ENCODE measurements around the gene CEP85.

CEP85 gene

DNA sequence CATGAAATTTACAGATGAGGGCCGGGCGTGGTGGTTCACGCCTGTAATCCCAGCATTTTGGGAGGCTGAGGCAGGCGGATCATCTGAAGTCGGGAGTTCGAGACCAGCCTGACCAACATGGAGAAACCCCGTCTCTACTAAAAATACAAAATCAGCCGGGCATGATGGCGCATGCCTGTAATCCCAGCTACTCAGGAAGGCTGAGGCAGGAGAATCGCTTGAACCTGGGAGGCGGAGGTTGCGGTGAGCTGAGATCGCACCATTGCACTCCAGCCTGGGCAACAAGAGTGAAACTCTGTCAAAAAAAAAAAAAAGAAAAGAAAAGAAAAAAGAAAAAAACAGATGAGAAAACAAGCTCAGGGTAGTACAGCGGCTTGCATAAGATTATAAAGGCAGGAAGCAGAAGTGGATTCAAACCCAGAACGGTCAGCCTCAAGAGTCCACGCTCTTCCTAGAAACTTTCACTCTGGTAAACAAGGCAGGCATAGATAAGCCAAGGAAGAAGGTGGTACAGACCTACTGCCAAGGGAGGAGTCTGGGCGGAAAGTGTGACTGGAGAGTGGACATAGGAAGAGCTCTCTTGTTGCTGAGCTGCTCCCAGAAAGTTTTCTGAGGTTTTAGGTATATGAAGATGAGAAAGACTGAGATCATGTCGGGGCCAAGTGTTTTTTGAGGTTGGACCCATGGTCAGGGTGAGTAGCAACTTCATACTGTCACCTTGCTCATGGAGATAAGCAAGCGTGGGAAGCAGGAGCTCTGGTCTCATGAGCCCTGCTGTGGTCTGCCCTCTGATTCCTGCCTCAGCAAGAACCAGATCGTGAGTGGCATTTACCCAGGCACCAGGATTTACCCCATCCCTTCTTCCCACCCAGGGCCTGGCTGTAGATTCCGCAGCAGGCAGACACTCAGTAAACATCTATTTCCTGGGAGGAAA is 74.2 kb downstream of the CEP85 start:
- DNase-seq (ENCODE audit: low read depth in 3 of 3), result peak in 1 of 3 donors; percentile 44

DNA sequence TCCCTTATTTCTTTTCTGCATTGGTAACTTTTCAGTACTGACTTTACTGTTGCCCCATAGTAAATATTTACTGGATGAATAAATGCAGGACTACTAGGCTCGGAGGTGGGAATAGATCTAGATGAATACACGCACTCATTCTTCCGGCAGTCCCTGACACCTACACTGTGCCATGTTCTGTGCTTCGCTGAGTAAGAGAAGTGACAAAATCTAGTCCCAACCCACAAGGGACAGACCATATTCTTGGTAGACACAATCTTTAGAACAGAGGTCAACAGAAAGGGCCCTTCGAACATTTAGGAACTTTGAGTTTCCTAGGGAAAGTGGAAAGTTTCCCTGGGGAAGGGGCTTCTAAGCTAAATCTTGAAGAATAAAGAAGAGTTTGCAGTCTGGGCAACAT is 80.5 kb downstream of the CEP85 start:
- no peak for DNase-seq (ENCODE audit: low read depth in 3 of 3)

DNA sequence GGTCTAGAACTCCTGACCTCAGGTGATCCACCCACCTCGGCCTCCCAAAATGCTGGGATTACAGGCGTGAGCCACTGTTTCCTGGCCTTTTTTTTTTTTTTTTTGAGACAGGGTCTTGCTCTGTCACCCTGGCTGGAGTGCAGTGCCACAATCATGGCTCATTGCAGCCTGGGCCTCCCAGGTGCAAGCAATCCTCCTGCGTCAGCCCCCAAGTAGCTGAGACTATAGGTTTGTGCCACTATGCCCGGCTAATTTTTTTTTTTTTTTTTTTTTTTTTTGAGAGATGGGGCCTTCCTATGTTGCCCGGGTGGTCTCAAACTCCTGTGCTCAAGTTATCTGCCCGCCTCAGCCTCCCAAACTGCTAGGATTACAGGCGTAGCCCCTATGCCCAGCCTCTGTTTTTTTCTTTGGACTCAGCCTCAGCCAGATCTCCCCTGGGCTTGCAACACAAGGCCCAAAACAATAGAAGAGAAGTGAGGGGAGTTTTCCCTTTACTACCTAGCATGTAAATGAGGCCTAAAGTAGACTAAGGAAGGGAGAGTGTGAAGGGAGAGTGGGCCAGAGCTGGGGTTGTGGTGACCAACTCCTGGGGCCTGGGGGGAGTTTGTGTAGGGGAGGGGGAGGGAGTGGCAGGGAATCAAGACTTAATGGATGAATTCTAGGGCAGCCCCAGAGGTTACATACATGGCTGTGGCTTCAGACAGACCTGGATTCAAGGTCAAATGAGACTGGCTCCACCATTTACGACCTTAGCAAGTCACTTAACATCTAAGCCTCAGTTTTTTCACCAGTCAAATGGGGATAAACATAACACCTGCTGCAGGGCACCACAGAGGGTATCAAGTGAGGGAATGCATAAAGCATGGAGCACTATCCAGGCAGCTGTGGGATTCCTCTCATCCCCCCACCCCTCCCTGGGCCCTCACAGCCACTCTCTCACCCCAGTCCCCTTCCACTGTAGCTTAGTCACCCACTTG is 82.2 kb downstream of the CEP85 start:
- DNase-seq (ENCODE audit: low read depth in 3 of 3), result no peak

DNA sequence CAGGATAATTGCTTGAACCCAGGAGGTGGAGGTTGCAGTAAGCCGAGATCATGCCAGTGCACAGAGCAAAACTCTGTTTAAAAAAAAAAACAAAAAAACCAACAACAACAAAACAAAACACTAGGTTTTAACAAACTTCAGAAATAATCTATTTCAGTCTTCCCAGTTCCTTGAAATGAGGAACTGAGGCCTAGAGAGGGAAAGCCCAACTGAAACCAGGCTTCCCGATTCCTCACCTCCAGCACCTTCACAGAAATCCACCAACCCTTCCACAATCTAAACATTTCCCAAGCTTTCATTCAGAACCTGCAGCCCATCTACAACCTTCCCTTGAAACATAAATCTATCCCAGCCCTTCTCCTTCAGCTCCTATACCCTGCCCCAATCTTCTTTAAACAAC is 83.1 kb downstream of the CEP85 start:
- no peak for DNase-seq (ENCODE audit: low read depth in 3 of 3)

DNA sequence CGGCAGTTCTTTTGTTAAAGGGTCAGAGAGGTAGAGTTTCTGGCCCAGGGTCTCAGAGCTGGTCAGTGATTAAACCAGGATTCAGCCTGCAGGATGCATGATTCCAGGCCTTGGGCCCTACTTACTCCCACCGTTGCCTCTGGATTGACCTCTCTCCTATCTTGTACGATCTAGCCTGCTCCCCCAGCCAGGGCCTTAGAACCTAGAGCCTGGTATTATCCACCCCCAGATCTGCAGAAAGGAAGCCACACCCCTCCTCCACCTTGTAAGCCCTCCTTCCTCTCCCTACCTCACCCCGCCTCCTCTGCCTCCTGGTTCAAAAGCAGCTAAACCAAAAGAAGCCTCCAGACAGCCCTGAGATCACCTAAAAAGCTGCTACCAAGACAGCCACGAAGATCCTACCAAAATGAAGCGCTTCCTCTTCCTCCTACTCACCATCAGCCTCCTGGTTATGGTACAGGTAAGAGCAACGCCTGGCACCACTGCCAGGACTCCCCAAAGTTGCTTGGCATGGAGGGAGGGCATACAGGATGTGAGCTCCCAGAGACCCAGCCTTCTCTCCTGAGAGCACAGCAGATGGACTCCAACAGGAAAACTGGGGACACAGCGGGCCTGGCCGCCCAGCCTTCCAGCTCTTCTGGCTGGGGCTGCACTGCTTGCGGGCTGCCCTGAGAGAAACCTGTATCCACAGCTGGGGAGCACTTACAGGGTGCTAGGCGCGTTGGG is 83.8 kb downstream of the CEP85 start, which contains the start of gene CD52:
TSS of gene CD52 (plus strand) at position 347 of the 726 bp plus-strand sequence. CDS start at position 407, 60 bp downstream.
- peak in 2 of 3 donors; percentile 52 to 75 for DNase-seq (ENCODE audit: low read depth in 3 of 3)

DNA sequence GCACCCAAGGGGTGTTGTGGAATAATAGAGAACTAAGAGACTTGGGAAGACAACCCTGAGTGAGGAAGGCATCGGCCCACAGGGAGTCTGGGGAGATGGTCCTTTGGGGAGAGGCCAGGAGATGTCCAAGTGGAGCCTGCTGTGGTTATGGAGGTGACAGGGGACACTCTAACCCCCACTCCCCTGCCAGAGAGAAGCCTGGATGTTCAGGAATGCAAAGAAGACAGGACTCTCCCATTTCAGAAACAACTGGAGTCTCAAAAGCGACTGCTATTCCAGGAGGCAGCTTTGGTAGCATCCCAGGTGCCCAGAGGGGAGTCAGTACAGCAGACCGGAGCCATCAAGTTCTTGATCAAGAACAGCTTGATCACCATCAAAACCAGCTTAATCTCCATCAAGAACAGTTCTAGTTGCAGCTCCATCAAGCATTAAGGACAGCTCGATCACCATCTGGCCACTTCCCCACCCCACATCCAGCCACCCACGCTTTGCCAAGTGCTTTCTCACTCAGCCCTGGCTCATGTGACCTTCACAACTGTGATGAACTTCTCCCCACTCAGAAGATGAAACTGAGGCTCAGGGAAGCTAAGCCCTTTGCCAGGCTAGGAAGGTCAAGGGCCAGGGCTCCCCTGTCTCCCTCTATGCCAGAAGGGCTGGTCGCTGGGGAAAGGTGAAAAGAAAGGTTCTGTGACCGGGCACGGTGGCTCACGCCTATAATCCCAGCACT is 84.5 kb downstream of the CEP85 start:
- no peak for DNase-seq (ENCODE audit: low read depth in 3 of 3)

DNA sequence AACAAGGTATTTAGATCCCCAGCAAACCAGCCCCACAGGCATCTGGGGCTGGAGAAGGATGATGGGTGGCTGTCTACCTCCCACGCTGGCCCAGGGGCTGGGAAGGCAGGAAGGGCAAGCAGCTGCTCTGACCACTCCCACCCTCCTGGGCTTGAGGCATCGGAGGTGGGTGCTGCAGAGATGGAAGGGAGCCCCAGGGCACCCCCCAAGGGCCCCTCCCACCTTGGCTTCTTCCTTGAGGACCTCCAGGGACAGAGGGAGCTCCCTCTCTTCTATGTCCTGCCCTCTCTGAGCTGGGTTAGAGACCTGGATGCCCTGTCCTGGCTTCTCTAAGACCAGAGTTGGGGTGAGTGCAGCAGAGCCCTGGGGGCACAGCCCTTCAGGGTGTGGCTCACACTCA is 86.9 kb downstream of the CEP85 start:
- DNase-seq (ENCODE audit: low read depth in 3 of 3), result no peak

DNA sequence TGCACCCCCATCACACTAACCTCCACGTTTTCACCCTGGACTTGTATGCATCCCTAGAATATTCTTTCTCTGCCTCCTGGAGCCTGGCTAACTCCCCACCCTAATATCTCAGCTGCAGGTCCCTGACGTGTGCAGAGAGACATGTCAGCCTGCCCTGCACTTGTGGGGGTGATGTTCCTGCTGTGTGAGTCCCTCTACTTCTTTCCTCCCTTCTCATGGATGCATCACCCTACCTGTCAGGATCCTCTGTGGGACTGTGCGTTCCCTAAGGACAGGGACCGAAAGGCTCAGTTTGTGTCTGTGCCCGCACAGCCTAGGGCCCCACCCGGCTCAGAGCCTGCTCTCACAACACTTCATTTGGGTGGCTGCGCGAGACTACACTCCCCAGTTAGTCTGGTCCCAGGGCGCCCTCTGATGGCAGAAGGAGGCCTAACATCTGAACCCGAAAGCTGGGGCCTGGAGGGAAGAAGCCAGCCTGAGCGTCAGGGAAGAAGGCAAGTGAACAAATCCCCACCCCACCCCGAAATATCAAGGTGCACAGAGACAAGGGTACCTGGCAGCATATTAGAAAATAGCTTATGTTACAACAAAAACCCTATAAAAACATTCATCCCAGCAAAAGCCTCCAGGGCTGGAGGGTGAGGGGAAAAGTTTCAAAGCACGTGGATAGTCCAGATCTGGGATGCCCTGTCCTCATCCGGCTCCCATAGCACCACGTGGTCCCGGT is 87.5 kb downstream of the CEP85 start:
- peak; percentile 90 to 98 (median 91) for DNase-seq (ENCODE audit: low read depth in 3 of 3)

DNA sequence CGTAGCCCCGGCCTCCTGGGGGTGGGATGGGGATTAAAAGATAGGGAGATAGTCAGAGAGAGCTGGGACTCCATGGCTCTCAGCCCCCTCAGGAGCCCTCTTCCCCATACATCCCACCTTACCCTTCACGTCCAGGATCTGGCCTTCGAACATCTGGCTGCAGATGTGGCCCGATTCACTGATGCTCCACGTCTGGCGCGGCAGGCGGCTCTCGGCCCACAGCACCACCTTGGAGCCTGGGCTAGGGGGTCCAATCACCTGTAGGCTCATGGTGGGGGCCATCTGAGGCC is 88.0 kb downstream of the CEP85 start:
- no peak for DNase-seq (ENCODE audit: low read depth in 3 of 3)

DNA sequence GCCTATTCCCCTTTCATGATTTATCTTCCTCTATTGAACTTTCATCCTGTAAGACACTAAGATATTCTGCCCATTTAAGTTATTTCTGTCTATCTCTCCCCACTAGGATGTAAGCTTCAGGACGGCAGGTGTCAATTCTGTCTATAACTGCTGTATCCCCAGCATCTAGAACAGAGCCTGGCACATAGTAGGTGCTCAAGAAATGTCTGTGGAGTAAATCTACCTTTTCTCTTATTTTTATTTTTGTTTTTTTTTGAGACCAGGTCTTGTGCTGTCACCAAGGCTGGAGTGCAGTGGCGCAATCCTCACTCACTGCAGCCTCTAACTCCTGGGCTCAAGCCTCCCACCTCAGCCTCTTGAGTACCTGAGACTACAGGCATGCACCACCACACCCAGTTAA is 89.4 kb downstream of the CEP85 start:
- no peak for DNase-seq (ENCODE audit: low read depth in 3 of 3)

DNA sequence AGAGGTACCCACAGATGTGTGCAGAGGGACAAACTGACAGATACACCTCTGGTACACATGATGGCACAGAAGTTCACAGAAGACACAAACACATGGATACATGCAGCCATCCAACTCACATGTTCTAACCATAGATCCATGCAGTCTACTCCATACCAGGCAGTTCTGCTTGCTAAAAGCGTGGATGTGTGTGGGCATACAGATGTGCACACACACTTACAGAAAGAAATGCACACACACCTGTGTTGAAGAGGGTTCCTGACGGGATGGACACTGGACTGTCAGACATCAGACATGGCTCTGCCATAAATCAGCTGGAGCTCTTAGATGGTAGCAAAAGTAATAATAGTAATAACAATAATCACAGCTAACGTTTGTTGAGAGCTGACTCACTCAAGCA is 90.5 kb downstream of the CEP85 start:
- DNase-seq (ENCODE audit: low read depth in 3 of 3), result no peak

DNA sequence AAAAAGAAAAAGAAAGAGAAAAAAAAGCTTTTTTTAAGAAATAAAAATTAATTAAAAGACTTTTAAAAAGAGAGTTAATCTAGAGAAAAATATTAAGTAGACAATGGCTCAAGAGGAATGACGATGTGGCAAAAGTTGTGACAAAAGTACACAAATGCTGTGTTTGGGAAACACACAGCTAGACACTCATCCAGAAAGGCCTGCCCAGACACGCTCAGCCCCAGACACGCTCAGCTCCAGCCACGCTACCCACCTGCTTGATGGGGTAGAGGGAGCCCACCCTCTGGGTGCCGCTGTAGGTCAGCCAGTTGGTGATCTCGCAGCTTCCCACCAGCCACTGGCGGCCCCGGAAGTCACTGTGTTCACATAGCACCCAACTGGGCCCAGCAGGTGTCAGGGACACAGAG is 94.0 kb downstream of the CEP85 start:
- DNase-seq (ENCODE audit: low read depth in 3 of 3), result no peak

Measured in stimulated activated CD4-positive, alpha-beta T cell treated with anti-CD3 and anti-CD28 coated beads, TNF-alpha, amount 100 ng/mL, for 48 hours (primary cell).